ENCODE results near the gene DUS2. TPM values are rescaled to one million over a fixed set of nuclear protein-coding genes. Genes with fewer than 3 reads are reported as not detected.

Gene DUS2
- total RNA-seq, 1 experiment from 2014 or later = 19.9 TPM

DNA sequence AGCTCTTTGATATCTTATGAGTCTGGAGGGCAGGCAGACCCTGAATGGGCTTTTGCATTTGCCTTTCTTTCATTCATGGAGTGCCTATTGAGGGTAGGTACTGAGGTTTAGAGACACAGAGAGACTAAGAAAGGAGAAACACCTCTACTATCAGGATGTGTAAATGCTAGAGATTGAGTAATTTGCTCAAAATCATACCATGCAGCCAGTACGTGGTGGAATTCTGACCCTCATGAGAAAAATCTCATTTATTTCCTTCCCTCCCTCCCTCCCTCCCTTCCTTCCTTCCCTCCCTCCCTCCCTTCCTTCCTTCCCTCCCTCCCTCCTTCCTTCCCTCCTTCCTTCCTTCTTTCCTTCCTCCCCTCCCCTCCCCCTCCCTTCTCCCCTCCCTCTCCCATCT, 43.7 kb downstream of the DUS2 start:
- Histone ChIP-seq H2AFZ (ENCODE audit: low read length) (no peak overlapping the region), H3K9me2 (replicated peaks; ENCODE audit: low read length) (no peaks in the 10 kb centered on the region), H3K4me3 (ENCODE audit: low read length) (no peak overlapping the region), H3K27ac (ENCODE audit: low read length) (no peak overlapping the region), H3K36me3 (ENCODE audit: low read depth, low read length) (0 out of 2 replicates have a peak, but pooled peaks cover 3% of the 10 kb centered on the region), H3K27me3 (ENCODE audit: low read length) (no peaks in the 10 kb centered on the region), H3K9ac (ENCODE audit: low read length) (no peak overlapping the region), H3K4me2 (ENCODE audit: low read length) (no peak overlapping the region), H3K4me1 (ENCODE audit: insufficient read depth, low read length) (peaks cover under 1% of the 10 kb centered on the region; the same call in 1 of the 2 replicates), H3K79me2 (ENCODE audit: low read length) (no peaks in the 10 kb centered on the region), H3F3A (ENCODE audit: low read length, unreplicated experiment) (no peaks in the 10 kb centered on the region), H3K9me3 (ENCODE audit: low read length) (no peaks in the 10 kb centered on the region), H4K20me1 (ENCODE audit: low read length) (no peaks in the 10 kb centered on the region)
- ChIA-PET POLR2A (ENCODE audit: unreplicated experiment) (no interaction called here), CTCF (no interaction called here)
- no peak for TF ChIP-seq EZH2phosphoT487 (IDR thresholded peaks at IDR 0.05; ENCODE audit: borderline replicate concordance, low read length)
- no peak for TF ChIP-seq EZH2 (IDR thresholded peaks at IDR 0.05; ENCODE audit: low read length, unreplicated experiment)
- TF ChIP-seq, protein P1, sequence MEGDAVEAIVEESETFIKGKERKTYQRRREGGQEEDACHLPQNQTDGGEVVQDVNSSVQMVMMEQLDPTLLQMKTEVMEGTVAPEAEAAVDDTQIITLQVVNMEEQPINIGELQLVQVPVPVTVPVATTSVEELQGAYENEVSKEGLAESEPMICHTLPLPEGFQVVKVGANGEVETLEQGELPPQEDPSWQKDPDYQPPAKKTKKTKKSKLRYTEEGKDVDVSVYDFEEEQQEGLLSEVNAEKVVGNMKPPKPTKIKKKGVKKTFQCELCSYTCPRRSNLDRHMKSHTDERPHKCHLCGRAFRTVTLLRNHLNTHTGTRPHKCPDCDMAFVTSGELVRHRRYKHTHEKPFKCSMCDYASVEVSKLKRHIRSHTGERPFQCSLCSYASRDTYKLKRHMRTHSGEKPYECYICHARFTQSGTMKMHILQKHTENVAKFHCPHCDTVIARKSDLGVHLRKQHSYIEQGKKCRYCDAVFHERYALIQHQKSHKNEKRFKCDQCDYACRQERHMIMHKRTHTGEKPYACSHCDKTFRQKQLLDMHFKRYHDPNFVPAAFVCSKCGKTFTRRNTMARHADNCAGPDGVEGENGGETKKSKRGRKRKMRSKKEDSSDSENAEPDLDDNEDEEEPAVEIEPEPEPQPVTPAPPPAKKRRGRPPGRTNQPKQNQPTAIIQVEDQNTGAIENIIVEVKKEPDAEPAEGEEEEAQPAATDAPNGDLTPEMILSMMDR (conservative IDR thresholded peaks at IDR 0.05; ENCODE audit: low read depth, low read length) = no peak
- ATAC-seq = no peak
- BruUV-seq (replicated peaks) = no TSS peak
- DNase-seq = no peak
- intact Hi-C loops (cut with micrococcal nuclease) = no loop called here

- no peak for ATAC-seq
- Histone ChIP-seq H4K20me1 (ENCODE audit: low read length) (no peaks in the 10 kb centered on the region), H2AFZ (ENCODE audit: low read length) (no peak overlapping the region), H3K4me1 (ENCODE audit: insufficient read depth, low read length) (peaks cover 8% of the 10 kb centered on the region), H3F3A (ENCODE audit: low read length, unreplicated experiment) (no peaks in the 10 kb centered on the region), H3K4me3 (ENCODE audit: low read length) (no peak overlapping the region), H3K27ac (ENCODE audit: low read length) (no peak overlapping the region), H3K36me3 (ENCODE audit: low read depth, low read length) (0 out of 2 replicates have a peak, but pooled peaks cover 3% of the 10 kb centered on the region), H3K9me3 (ENCODE audit: low read length) (no peaks in the 10 kb centered on the region), H3K9ac (ENCODE audit: low read length) (no peak overlapping the region), H3K79me2 (ENCODE audit: low read length) (no peaks in the 10 kb centered on the region), H3K4me2 (ENCODE audit: low read length) (no peak overlapping the region), H3K9me2 (replicated peaks; ENCODE audit: low read length) (no peaks in the 10 kb centered on the region), H3K27me3 (ENCODE audit: low read length) (no peaks in the 10 kb centered on the region)
- POLR2A ChIA-PET (ENCODE audit: unreplicated experiment) = no interaction called here
- TF ChIP-seq EZH2phosphoT487 (IDR thresholded peaks at IDR 0.05; ENCODE audit: borderline replicate concordance, low read length) = no peak
- TF ChIP-seq EZH2 (IDR thresholded peaks at IDR 0.05; ENCODE audit: low read length, unreplicated experiment) = no peak
- TF ChIP-seq, protein P1 (conservative IDR thresholded peaks at IDR 0.05; ENCODE audit: low read depth, low read length) = no peak
- intact Hi-C loops (cut with micrococcal nuclease) = no loop called here
- CTCF ChIA-PET = no interaction called here
- DNase-seq = no peak
- BruUV-seq (replicated peaks) = no TSS peak
Measured at GRCh38 chr16:68068926-68069325, 45.8 kb downstream of the DUS2 start.

DNA sequence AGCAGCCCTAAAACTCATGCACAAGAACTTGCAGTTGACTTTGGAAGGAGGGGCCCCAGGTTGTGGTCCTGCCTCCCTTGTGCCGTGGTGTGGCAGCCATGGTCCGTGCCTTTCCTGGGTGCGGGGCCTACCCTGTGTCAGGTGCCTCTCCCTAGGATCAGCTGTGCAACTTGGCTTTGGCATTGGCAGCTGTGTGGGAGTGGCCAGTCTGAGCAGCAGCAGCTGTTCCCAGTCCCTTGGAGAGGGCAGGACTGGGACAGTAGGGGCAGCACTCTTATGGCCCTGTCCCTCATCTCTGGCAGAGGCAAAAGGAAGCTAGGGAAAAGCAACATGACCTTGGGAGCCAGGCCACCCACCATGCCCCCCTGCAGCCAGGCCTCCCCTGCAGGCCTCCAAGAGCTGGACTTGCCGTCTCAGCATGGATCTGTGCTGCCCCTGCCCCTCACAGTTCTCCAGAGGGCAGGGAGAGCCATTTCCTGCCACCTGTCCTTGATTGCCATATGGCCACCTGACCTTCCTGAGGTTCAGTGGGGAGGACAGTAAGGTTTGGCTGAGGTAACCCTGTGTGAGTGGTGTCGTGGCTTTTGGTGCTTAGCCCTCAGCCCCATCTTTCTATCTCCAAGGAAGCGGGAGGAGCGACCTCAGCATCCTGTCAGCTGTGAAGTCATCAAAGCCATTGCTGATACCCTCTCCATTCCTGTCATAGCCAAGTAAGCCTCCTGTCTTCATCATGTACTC, 46.6 kb downstream of the DUS2 start:
- Histone ChIP-seq H2AFZ (ENCODE audit: low read length) (no peak overlapping the region), H3K9me3 (ENCODE audit: low read length) (no peaks in the 10 kb centered on the region), H3K4me1 (ENCODE audit: insufficient read depth, low read length) (peaks cover 8% of the 10 kb centered on the region), H3K36me3 (ENCODE audit: low read depth, low read length) (0 out of 2 replicates have a peak, but pooled peaks cover 3% of the 10 kb centered on the region), H3K9me2 (replicated peaks; ENCODE audit: low read length) (no peaks in the 10 kb centered on the region), H3K9ac (ENCODE audit: low read length) (no peak overlapping the region), H3K27me3 (ENCODE audit: low read length) (no peaks in the 10 kb centered on the region), H3F3A (ENCODE audit: low read length, unreplicated experiment) (no peaks in the 10 kb centered on the region), H4K20me1 (ENCODE audit: low read length) (no peaks in the 10 kb centered on the region), H3K4me2 (ENCODE audit: low read length) (no peak overlapping the region), H3K4me3 (ENCODE audit: low read length) (no peak overlapping the region), H3K79me2 (ENCODE audit: low read length) (no peaks in the 10 kb centered on the region), H3K27ac (ENCODE audit: low read length) (no peak overlapping the region)
- intact Hi-C loops (cut with micrococcal nuclease) = no loop called here
- TF ChIP-seq EZH2phosphoT487 (IDR thresholded peaks at IDR 0.05; ENCODE audit: borderline replicate concordance, low read length) (no peak), EZH2 (IDR thresholded peaks at IDR 0.05; ENCODE audit: low read length, unreplicated experiment) (no peak)
- ATAC-seq = no peak
- POLR2A ChIA-PET (ENCODE audit: unreplicated experiment) = no interaction called here
- no TSS peak for BruUV-seq (replicated peaks)
- DNase-seq = no peak
- CTCF ChIA-PET = no interaction called here
